Stimulated activated CD8-positive, alpha-beta memory T cell treated with anti-CD3 and anti-CD28 coated beads, Interleukin-15, amount 100 ng/mL, for 4 hours (primary cell): ENCODE measurements around the gene PFDN5.

ENCODE experiments used
- DNase-seq, 2 donors: peaks; one replicate each; pipeline ENCODE4 v3.0.0-alpha.2; 2020; ENCODE audit warnings: low read depth in 2 of 2

Gene PFDN5

DNA sequence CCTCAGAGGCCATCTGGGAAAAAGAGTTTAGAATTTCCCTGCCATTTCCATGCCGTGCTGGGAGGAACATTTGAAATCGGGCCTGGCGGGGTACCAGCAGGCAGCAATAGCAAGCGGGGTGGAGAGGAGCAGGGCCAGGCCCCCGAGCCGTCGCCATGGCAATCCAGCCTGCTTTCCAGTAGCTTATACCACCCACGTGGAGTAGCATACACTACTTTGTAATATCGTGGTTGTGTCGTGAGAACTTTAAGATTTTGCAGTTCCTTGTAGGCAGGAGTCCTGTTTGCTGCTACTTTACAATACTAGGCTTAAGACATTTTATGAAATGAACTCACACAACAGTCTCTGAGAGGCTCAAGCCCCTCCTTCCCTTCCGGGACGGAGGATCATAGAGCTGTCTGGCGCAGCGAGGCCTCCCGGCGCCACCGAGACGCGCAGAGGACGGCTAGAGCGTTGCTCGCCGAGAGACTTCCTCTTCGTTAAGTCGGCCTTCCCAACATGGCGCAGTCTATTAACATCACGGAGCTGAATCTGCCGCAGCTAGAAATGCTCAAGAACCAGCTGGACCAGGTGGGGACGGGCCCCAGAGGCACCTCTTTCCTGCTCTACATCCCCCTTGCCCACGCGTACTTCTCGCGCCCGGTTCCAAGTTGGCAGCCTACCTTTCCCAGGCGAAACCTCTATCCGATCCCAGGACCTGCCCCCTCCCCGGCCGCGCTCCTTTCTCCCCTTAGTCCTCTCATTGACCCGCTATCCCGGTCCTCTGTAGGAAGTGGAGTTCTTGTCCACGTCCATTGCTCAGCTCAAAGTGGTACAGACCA is at the start of gene PFDN5:
PFDN5 (plus strand) TSS at position 473 of the 821 bp plus-strand sequence; CDS start at position 499, 26 bp downstream.
- DNase-seq: peak; percentile 67 to 74

DNA sequence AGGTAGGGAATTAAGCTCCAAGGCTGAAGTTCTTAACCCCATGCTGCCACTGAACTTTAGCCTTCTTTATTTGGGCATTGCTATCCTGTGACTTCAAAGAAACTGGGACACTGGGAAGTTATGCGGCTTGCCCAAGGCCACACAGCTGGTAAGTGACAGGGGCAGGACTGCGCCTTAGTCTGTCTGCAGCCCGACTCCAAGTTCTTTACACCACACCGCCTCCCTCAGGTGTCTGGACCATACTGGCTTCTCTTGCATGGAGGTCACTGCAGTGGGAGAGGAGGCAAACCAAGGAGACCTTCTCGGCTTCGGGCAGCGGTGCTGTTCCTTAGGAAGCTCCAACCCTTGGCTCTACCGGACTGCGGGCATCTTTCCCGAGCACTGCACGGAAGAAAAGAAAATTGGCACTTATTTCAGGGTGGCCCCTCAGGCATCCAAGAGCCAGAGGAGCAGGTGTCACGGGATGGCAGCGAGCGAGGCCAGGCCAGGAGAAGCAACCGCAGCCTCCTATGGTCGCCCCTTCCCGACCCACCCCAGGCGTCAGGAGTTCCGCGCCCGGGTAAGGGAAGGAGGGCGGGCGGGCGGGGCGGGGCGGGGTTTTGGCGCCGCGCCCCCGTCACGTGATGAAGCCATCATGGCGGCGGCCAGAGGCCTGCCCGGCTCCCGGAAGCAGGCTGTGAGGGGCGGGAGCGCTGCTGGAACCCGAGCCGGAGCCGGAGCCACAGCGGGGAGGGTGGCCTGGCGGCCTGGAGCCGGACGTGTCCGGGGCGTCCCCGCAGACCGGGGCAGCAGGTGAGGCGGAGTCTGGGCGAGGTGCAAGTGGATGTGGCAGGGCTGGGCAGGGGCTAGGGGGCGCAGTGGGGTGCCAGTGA is 43.6 kb upstream of the PFDN5 start:
- peak in 1 of 2 donors; percentile 60 for DNase-seq

DNA sequence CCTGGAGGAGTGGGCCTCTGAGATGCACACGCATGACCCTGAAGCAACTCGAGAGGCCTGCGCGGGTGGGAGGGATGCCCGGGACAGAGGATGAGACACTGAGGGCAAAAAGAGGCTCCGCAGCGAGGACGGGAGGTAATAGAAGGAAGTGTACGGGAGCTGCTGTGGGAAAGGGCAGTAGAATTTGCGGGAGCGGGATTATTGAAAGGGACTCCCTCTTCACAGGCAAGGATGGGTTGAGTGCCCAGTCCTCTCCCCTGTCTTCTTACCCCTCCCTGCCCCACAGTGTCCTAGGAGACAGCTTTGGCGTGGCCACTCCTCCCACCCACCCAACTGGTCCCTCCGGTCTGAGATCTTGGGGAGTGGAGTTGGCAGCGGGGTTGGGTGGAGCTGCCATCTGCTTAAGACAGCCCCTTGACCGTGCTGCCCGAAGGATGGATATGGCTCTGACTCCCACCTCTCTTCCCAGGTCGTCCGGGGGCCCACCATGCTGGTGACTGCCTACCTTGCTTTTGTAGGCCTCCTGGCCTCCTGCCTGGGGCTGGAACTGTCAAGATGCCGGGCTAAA is 42.9 kb upstream of the PFDN5 start:
- DNase-seq: no peak

DNA sequence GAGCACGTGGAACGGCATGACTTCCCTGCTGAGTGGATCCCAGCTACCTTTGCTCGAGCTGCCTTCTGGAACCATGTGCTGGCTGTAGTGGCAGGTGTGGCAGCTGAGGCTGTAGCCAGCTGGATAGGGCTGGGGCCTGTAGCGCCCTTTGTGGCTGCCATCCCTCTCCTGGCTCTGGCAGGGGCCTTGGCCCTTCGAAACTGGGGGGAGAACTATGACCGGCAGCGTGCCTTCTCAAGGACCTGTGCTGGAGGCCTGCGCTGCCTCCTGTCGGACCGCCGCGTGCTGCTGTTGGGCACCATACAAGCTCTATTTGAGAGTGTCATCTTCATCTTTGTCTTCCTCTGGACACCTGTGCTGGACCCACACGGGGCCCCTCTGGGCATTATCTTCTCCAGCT is 42.0 kb upstream of the PFDN5 start:
- no peak for DNase-seq

DNA sequence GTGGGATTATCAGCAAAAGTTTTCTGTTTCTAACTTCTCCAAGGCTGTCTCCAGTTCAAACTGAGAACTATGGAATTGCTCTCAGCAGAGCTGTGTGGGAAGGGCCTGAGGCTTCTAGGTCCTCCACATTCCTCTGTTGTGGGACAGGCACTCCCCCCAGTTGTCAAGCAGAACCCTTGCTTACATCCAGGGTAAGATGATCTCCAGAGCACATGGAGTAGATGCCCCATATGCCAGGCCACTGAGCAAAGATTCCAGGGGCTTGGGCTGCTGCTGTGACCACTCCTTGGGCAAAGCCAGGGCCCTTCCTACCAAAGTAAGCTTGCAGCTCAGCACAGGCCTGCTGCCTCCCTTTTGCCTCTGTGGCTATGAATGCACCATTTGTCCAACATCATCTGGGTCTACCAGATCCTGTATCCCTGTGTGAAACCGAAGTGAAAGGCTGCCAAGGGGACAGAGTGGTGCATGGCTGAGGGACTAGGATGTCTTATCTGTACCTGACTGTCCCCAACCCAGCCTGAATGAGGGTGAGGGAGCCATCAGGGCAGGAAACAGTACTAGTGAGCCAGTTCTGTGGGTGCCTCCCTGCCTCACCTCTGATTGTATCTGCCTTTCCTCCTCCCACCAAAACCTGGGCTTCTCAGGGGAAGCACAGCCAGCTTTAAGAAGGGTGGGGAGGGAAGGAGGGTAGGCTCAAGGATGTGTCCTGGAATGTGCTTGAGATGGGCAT is 40.4 kb upstream of the PFDN5 start:
- DNase-seq: no peak

DNA sequence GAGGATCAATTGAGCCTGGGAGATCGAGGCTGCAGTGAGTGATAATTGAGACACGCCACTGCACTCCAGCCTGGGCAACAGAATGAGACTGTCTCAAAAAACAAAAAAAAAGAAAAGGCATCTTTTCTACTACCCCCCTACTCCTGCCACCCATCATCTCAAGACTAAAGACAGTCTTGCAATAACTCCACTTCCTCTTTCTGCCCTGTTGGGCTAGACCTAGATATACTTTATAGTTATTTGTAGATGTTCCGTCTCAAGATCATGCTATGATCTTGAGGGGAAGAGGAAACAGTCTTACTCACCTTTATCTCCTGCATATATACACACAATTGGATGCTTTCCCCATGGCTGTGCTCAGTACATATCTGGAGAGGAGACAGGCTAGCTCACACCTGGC is 39.3 kb upstream of the PFDN5 start:
- no peak for DNase-seq

DNA sequence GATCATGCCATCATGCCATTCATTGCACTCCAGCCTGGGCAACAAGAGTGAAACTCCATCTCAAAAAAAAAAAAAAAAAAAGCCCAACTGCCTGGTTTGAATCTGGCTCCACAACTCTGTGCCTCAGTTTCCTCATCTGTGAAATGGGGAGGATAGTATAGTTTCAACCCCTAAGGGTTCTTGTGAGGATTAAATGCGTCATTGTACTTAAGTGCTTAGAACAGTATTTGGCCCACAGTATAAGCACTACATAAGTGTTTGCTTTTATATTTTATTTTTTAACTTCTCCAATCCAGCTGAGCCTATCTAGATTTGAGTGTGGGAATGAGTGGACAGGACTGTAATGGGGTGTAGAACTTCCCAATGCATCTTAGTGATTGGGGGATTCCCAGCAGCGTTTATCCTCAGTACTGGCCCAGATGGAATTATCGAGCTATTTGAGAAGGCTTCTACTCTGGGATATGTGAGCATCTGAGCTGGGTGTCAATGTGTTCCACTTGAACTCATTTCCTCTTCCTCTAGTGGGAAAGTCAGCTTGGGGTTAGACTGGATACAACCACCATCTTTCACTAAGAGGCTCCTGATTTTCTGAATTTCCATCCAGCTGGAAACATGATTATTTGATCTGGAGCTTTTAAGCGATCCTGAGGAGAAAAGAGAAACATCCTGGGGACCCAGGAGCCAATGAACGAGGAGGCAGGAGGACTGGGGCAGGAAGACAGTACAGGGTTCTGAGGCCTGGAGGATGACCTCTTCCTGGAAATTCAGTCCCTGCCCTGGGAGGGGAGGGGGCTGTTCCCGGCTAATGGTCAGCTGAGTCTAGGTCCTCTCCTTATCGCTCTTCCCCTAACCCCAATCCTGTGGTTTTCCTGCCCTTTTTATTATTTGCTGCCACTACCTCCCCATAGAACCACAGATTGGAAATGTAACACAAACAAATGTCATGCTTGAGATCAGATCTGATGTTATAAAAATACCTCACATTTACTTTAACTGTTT is 36.5 kb upstream of the PFDN5 start:
- no peak for DNase-seq

DNA sequence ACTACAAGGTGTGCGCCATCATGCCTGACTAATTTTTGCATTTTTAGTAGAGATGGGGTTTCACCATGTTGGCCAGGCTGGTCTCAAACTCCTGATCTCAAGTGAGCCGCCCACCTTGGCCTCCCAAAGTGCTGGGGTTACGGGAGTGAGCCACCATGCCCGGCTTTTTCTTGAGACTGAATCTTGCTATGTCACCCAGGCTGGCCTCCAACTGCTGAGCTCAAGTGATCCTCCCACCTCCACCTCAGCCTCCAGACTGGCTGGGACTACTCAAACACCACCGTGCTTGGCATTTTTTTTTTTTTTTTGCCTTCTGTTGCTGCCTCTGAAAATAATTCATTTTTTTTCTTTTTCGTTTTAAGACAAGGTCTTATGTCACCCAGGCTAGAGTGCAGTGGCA is 35.5 kb upstream of the PFDN5 start:
- no peak for DNase-seq

DNA sequence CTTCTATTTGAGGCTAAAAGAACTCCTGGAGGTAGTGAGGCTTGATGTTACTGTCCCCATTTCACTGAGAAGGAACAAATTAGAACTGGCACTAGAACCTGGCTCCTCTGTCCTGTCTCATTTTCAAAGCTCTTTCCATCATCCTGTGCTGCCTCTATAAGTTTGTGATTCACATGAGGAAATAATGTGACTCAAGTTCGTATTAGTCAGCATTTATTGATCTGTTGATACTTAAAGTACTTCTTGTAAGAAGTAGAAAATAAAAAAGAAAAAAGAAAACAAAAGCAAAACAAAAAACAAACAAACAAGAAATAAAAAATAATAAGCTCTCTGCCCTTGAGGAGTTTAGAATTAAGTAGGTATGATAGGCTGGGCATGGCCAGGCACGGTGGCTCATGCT is 29.6 kb upstream of the PFDN5 start:
- DNase-seq: no peak

DNA sequence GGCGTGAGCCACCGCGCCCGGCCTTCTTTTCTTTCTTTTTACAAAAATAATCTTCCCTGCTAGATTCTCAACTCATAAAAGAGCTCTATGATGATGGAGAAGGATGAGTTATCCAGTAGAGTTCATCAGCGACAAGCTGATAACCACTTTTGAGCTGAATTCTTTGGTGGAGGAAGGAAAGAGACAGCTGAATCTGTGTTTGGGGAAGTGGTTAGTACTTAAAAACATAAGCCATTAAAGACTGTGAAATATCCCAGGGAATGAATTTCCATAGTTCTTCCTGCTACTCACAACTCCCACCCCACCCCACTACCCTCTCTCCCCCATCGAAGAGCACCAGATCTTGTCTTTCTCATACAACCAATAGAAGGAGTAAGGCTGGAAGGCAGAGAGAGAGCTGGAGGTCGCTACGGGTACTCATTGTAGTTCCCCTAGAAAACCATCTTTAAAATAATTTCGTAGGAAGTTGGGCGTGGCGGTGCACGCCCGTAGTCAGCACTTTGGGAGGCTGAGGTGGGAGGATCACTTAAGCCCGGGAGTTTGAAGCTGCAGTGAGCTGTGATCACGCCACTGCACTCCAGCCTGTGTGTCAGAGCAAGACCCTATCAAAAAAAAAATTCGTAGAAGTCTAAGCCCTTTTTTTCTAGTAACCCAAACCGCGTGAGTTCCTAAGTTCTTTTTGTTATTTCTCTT is 27.9 kb upstream of the PFDN5 start:
- DNase-seq: no peak

DNA sequence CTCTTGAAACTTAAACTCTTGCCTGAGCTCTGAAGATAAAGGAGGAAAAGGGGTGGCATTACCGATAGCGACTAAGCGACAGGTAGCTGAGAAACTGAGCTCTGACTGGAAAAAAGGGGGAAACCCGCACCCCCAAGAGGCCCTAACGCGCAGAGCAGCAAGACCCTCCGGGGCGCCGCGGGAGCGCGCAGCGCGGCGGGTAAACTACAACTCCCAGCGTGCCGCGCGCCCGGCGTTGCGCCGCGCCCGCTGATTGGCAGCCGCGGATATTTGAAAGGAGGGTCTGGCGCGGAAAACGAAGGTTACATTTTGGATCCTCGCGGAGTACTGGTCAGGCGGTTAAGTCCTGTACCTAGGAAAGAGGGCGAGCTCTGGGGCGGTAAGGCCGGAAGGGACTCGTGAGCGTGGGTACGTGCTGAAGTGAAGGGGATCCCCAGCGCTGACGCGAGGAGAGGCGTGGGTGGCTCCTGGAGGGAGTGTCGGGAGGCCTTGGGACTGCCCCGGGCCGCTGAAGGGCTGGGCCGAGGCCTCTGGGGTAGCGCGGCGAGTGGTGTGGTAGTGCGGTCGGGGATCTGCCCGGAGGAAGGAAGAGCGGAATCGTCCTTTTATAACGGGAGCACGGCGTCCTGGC is 27.2 kb upstream of the PFDN5 start, which contains the start of gene ESPL1:
ESPL1 (plus strand) TSS at position 301 of the 631 bp plus-strand sequence. CDS start 468 bp downstream, outside the sequence.
- DNase-seq: peak; percentile 73 to 74

DNA sequence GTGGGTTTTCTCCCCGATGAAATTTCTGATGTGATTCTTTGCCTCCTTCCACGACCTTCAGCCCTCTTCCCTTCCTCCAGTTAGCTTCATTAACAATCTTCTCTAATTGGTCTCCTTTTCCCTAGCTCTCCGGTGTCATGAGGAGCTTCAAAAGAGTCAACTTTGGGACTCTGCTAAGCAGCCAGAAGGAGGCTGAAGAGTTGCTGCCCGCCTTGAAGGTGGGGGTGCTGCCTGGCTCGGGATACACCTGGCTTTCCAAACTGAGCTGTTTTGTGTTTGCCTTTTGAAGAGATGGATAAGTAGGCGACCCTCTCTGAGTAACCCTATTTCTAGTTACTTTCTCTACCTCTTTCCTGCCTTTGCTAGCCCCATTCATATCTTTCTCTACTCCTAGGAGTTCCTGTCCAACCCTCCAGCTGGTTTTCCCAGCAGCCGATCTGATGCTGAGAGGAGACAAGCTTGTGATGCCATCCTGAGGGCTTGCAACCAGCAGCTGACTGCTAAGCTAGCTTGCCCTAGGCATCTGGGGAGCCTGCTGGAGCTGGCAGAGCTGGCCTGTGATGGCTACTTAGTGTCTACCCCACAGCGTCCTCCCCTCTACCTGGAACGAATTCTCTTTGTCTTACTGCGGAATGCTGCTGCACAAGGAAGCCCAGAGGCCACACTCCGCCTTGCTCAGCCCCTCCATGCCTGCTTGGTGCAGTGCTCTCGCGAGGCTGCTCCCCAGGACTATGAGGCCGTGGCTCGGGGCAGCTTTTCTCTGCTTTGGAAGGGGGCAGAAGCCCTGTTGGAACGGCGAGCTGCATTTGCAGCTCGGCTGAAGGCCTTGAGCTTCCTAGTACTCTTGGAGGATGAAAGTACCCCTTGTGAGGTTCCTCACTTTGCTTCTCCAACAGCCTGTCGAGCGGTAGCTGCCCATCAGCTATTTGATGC is 26.4 kb upstream of the PFDN5 start:
- DNase-seq: no peak

DNA sequence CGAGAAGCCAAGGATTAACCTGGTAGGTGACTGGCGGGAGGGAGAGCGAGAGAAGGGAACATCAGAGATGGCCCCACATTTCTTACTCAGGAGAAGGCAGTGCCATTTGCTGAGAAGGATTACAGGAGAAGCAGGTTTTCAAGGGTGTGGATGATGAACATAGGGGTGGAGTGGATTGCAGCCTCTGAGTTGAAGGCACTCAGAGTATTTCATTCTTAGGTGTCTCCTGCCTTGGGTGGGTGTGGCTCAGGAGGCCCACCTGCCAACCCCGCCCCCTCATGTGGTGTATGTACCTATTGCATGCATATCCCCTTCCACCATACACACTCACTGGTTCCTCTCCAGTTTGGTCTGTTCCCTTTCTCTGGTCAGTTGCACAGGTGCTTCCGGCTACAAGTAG is 20.9 kb upstream of the PFDN5 start:
- no peak for DNase-seq

DNA sequence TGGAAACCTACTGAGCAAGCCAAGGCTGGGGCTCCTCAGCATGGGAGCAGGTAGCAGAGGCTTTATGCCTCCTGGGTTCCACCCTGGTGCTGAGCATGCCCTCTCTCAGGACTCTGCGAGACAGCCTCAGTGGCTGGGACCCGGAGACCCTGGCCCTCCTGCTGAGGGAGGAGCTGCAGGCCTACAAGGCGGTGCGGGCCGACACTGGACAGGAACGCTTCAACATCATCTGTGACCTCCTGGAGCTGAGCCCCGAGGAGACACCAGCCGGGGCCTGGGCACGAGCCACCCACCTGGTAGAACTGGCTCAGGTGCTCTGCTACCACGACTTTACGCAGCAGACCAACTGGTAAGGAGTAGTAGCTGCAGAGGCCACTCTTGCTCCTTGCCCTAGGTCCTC is 18.8 kb upstream of the PFDN5 start:
- DNase-seq: no peak

DNA sequence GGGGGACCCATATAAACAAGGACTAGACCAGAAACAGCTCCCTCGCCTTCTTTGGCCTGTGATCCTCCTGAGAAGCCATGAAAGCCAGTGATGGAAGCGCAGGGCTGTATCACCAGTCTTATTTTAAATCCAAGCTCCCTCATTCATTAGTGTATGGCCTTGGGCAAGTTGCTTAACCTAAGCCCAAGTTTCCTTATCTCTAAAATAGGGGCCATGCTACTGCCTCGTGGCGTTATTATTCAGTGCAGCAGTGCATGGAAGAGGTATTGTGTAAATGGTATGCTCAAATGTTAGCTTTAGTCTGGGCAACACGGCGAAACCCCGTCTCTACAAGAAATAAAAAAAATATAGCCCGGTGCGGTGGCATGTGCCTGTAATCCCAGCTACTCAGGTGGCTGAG is 17.4 kb upstream of the PFDN5 start:
- no peak for DNase-seq

DNA sequence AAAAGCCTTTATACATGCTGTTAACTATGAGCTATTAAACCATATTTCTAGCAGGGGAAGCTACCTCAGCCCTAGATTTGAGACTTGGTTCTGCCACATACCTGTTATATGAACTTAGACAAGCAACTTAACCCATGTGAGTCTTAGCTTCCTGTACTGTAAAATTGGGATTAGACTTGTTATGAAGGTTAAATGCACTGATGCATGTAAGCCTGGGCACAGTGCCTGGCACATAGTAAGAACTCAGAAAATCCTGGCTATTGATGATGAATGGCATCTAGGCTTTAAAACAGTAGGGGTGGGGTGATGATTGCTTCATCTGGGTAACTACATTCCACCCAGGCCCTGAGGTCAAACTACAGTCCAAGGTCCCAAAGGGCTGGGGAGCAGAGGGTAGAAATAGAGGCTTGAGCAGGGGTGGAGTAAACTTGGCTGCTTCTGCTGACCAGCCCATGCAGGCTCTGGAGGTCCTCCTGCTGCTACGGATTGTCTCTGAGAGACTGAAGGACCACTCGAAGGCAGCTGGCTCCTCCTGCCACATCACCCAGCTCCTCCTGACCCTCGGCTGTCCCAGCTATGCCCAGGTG is 16.0 kb upstream of the PFDN5 start:
- no peak for DNase-seq

DNA sequence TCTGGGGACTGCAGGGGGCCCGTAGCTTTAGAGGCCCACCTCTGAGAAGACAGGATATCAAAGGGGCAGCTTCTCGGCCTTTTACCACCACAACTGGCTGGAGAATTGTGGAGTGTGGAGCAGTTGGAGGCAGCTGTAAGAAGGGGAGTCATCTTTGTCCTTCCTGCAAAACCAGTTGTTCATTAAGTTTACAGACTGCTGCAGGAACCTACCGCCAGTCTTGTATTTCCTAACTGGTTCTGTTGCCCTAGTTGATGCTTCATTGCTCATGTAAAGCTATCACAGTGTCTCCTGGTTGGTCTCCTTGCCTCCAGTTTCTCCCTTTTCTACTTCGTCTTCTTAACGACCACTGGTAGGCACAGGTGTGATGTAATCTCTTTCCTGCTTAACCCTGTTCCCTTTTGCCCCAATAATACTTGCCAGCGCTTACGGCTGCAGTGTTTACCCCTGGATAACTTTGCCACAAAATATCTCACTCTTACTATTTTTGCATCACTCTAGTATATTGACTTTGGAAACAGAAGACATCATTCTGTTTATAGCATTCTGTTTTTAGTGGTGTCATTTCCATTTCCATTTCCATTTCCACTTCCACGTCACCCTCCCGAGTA is 15.3 kb upstream of the PFDN5 start:
- no peak for DNase-seq
